Measurements from ENCODE around the gene IFI44.

DNA sequence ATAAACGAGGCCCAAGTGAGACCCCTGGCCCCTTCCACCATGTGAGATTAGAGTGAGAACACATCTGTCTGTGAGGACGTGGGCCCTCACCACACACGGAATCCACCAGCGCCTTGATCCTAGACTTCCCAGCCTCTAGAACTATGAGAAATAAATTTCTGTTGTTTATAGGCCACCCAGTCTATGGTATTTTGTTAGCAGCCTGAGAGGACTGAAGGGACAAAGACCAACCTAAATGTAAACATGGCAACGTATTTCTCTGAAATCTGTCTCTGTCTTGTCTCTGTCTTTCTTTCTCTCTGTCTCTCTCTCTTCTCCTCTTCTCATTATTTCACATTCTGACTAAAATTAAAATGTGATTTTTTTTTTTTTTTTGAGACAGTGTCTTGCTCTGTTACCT is 45.0 kb upstream of the IFI44 start:
- TF ChIP-seq, protein P1, sequence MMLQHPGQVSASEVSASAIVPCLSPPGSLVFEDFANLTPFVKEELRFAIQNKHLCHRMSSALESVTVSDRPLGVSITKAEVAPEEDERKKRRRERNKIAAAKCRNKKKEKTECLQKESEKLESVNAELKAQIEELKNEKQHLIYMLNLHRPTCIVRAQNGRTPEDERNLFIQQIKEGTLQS (IDR thresholded peaks at IDR 0.05; ENCODE audit: insufficient read depth, low read depth, low read length): no peak
- TF ChIP-seq EZH2 (IDR thresholded peaks at IDR 0.05; ENCODE audit: low read depth, low read length, severe bottlenecking) (no peak), POLR2A (IDR thresholded peaks at IDR 0.05; ENCODE audit: control extremely low read depth in 1 of 2, low read depth in 2 of 2, low read length in 2 of 2) (no peak), POLR2AphosphoS5 (IDR thresholded peaks at IDR 0.05; ENCODE audit: low read depth, low read length) (no peak)
